Lower leg skin (tissue), 3 donors: ENCODE measurements around the gene KCNG3.

Source experiments
- POLR2A ChIP-seq, 2 donors: fragments of 450-650 bp; IDR thresholded peaks; one replicate each; pipeline ENCODE4 v1.6.1; 2016 to 2017; ENCODE audit warnings: antibody characterized with exemption in 2 of 2, mild to moderate bottlenecking in 1 of 2, moderate library complexity in 1 of 2
- TF ChIP-seq, protein P1 (sequence below), 3 donors: fragments of 450-650 bp; IDR thresholded peaks; one replicate each; pipeline ENCODE4 v1.5.1; 2016; ENCODE audit warnings: antibody characterized with exemption in 3 of 3, mild to moderate bottlenecking in 3 of 3, moderate library complexity in 2 of 3

DNA sequence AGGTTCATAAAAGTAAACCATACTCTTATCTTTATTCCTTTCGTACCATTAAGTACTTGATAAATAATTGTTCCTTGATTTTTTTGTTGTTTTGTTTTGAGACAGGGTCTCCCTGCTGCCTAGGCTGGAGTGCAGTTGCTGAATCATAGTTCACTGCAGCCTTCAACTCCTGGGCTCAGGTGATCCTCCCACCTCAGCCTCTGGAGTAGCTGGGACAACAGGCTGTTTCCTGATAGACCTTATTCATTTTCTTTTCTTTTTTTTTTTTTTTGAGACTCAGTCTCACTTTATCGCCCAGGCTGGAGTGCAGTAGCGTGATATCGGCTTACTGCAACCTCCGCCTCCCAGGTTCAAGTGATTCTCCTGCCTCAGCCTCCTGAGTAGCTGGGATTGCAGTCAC lies 5.5 kb downstream of the KCNG3 start:
- TF ChIP-seq, protein P1, sequence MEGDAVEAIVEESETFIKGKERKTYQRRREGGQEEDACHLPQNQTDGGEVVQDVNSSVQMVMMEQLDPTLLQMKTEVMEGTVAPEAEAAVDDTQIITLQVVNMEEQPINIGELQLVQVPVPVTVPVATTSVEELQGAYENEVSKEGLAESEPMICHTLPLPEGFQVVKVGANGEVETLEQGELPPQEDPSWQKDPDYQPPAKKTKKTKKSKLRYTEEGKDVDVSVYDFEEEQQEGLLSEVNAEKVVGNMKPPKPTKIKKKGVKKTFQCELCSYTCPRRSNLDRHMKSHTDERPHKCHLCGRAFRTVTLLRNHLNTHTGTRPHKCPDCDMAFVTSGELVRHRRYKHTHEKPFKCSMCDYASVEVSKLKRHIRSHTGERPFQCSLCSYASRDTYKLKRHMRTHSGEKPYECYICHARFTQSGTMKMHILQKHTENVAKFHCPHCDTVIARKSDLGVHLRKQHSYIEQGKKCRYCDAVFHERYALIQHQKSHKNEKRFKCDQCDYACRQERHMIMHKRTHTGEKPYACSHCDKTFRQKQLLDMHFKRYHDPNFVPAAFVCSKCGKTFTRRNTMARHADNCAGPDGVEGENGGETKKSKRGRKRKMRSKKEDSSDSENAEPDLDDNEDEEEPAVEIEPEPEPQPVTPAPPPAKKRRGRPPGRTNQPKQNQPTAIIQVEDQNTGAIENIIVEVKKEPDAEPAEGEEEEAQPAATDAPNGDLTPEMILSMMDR (IDR thresholded peaks at IDR 0.05), result no peak
- TF ChIP-seq POLR2A (IDR thresholded peaks at IDR 0.05), result no peak
